H1 (cell line): Measurements from ENCODE around the gene SNX25. TPM values are rescaled to one million over a fixed set of nuclear protein-coding genes. Genes with fewer than 3 reads are reported as not detected.

Experiments used
- CTCF ChIA-PET: fragments of 300-600 bp; sonication (Branson Sonifier 250); formaldehyde crosslinking; loops from one replicate; lab custom pipeline; 2021; ENCODE audit not compliant: partially characterized antibody; lab: Charles Lee
- POLR2A ChIA-PET: fragments of 300-600 bp; sonication (Branson Sonifier 250); formaldehyde crosslinking; loops from one replicate; lab custom pipeline; 2021; ENCODE audit warnings: inconsistent platforms; ENCODE audit not compliant: partially characterized antibody; lab: Charles Lee
- DNase-seq, 2 experiments: peaks; one replicate each; pipeline versions ENCODE4 v3.0.0 to v3.0.0-alpha.2; 2010 to 2022; ENCODE audit warnings: low spot score in 2 of 2, low read depth in 1 of 2, mixed read lengths in 1 of 2
- FAIRE-seq: peaks from 2 replicates; lab custom pipeline; 2011; peaks lifted over from hg19 to GRCh38; lab: Jason Lieb, UNC
- H2AFZ ChIP-seq: 2 replicates; pipeline ENCODE4 v1.8.1; 2012; ENCODE audit warnings: low read length, inconsistent platforms
- H2AK5ac ChIP-seq: 2 replicates; pipeline ENCODE4 v1.6.1; 2013; ENCODE audit warnings: low read depth, low read length
- H2BK120ac ChIP-seq: replicated peaks from 2 replicates; pipeline ENCODE3; 2013; ENCODE audit warnings: low read depth, low read length, inconsistent platforms
- H2BK12ac ChIP-seq: 2 replicates; pipeline ENCODE4 v1.6.1; 2013; ENCODE audit warnings: low read depth, low read length
- H2BK15ac ChIP-seq: 2 replicates; pipeline ENCODE4 v1.6.1; 2013; ENCODE audit warnings: low read length
- H2BK20ac ChIP-seq: 2 replicates; pipeline ENCODE4 v1.6.1; 2013; ENCODE audit warnings: low read length
- H2BK5ac ChIP-seq: 2 replicates; pipeline ENCODE4 v1.6.1; 2013; ENCODE audit warnings: low read depth, low read length
- H3K14ac ChIP-seq: 2 replicates; pipeline ENCODE4 v1.6.1; 2013; ENCODE audit warnings: inconsistent platforms; ENCODE audit not compliant: insufficient read length
- H3K18ac ChIP-seq: 2 replicates; pipeline ENCODE4 v1.6.1; 2013; ENCODE audit warnings: low read length; ENCODE audit errors: extremely low read depth
- H3K23ac ChIP-seq: 2 replicates; pipeline ENCODE4 v1.6.1; 2013; ENCODE audit warnings: inconsistent platforms; ENCODE audit not compliant: insufficient read length
- H3K23me2 ChIP-seq: 2 replicates; pipeline ENCODE4 v1.6.1; 2013; ENCODE audit warnings: low read depth, low read length
- H3K27ac ChIP-seq: 2 replicates; pipeline ENCODE4 v1.6.1; 2011; ENCODE audit warnings: low read depth, low read length, inconsistent platforms
- H3K27me3 ChIP-seq, 4 experiments: replicated peaks in 1 of 4; 1 replicate in 1 of 4; 2 replicates in 3 of 4; pipeline versions ENCODE4 v1.6.1 to v1.8.1; 2011 to 2013; ENCODE audit warnings: low read length in 3 of 4, mild to moderate bottlenecking in 3 of 4, inconsistent platforms in 2 of 4, mixed read lengths in 2 of 4, moderate library complexity in 1 of 4; ENCODE audit not compliant: control insufficient read depth in 3 of 4, insufficient read depth in 3 of 4; ENCODE audit errors: extremely low read depth in 1 of 4
- H3K36me3 ChIP-seq, 4 experiments: 2 replicates each; pipeline versions ENCODE4 v1.6.1 to v1.8.1; 2011 to 2013; ENCODE audit warnings: mild to moderate bottlenecking in 4 of 4, low read length in 3 of 4, moderate library complexity in 2 of 4, control low read depth in 1 of 4, inconsistent platforms in 1 of 4; ENCODE audit not compliant: insufficient read depth in 4 of 4, control insufficient read depth in 2 of 4
- H3K4ac ChIP-seq: replicated peaks from 2 replicates; pipeline ENCODE3; 2013; ENCODE audit warnings: low read length, low read depth, mixed read lengths, inconsistent platforms; ENCODE audit not compliant: insufficient read length
- H3K4me1 ChIP-seq, 4 experiments: replicated peaks in 1 of 4; 1 replicate in 1 of 4; 2 replicates in 3 of 4; pipeline versions ENCODE4 v1.6.1 to v1.8.1; 2011 to 2013; ENCODE audit warnings: low read length in 3 of 4, inconsistent platforms in 2 of 4, mixed read lengths in 1 of 4; ENCODE audit not compliant: insufficient read depth in 4 of 4, control insufficient read depth in 3 of 4
- H3K4me2 ChIP-seq, 2 experiments: 2 replicates each; pipeline versions ENCODE4 v1.6.1 to v1.8.1; 2011 to 2013; ENCODE audit warnings: low read depth in 2 of 2, low read length in 2 of 2, control low read depth in 1 of 2, inconsistent platforms in 1 of 2, mild to moderate bottlenecking in 1 of 2; ENCODE audit not compliant: insufficient read depth in 1 of 2
- H3K4me3 ChIP-seq, 4 experiments: fragments of 200-600, 300-600 bp in 1 of 4; sonication (generic), shearing (Covaris generic), sonication (Bioruptor Twin) in 1 of 4; 2 replicates each; pipeline versions ENCODE4 v1.5.1 to v1.8.1; 2011 to 2016; ENCODE audit warnings: low read length in 4 of 4, low read depth in 3 of 4, control low read depth in 2 of 4, inconsistent platforms in 2 of 4, mild to moderate bottlenecking in 2 of 4, mixed read lengths in 1 of 4, moderate library complexity in 1 of 4; ENCODE audit not compliant: insufficient read depth in 2 of 4; ENCODE audit errors: extremely low read depth in 1 of 4
- H3K56ac ChIP-seq: replicated peaks from 2 replicates; pipeline ENCODE3; 2013; ENCODE audit warnings: low read depth, mild to moderate bottlenecking, mixed read lengths, low read length, inconsistent platforms; ENCODE audit not compliant: insufficient read length
- H3K79me1 ChIP-seq: 2 replicates; pipeline ENCODE4 v1.6.1; 2013; ENCODE audit warnings: low read depth, low read length, control low read depth
- H3K79me2 ChIP-seq, 2 experiments: 2 replicates each; pipeline versions ENCODE4 v1.6.1 to v1.8.1; 2012 to 2013; ENCODE audit warnings: low read length in 2 of 2, mild to moderate bottlenecking in 2 of 2, inconsistent platforms in 1 of 2; ENCODE audit not compliant: insufficient read depth in 2 of 2, control insufficient read depth in 1 of 2
- H3K9ac ChIP-seq, 4 experiments: replicated peaks in 1 of 4; 1 replicate in 1 of 4; 2 replicates in 3 of 4; pipeline versions ENCODE4 v1.6.1 to v1.8.1; 2011 to 2013; ENCODE audit warnings: low read depth in 3 of 4, low read length in 3 of 4, control low read depth in 2 of 4, mild to moderate bottlenecking in 2 of 4, moderate library complexity in 2 of 4, inconsistent platforms in 1 of 4; ENCODE audit errors: extremely low read depth in 1 of 4
- H3K9me3 ChIP-seq, 2 experiments: 2 replicates each; pipeline versions ENCODE4 v1.6.1 to v1.8.1; 2012 to 2013; ENCODE audit warnings: mild to moderate bottlenecking in 2 of 2, moderate library complexity in 2 of 2, control low read depth in 1 of 2, inconsistent platforms in 1 of 2, low read depth in 1 of 2, low read length in 1 of 2, mixed read lengths in 1 of 2; ENCODE audit not compliant: insufficient read depth in 2 of 2
- H4K20me1 ChIP-seq, 2 experiments: replicated peaks in 1 of 2; 2 replicates each; pipeline versions ENCODE3 to v1.8.1; 2011 to 2013; ENCODE audit warnings: inconsistent platforms in 2 of 2, low read length in 2 of 2, mild to moderate bottlenecking in 1 of 2; ENCODE audit not compliant: insufficient read depth in 2 of 2, control insufficient read depth in 1 of 2
- H4K5ac ChIP-seq: 2 replicates; pipeline ENCODE4 v1.6.1; 2013; ENCODE audit warnings: low read length, low read depth, mixed read lengths, inconsistent platforms; ENCODE audit not compliant: insufficient read length
- H4K8ac ChIP-seq: 2 replicates; pipeline ENCODE4 v1.8.0; 2013; ENCODE audit warnings: mild to moderate bottlenecking, moderate library complexity, low read length, inconsistent platforms; ENCODE audit not compliant: insufficient read depth; ENCODE audit errors: extremely low read depth
- H4K91ac ChIP-seq: replicated peaks from 2 replicates; pipeline ENCODE3; 2013; ENCODE audit warnings: low read length, mixed read lengths, inconsistent platforms; ENCODE audit not compliant: insufficient read length
- ASH2L ChIP-seq: fragments of 200-600, 300-600 bp; sonication (generic); IDR thresholded peaks from one replicate; pipeline ENCODE4 v1.7.1; 2017; ENCODE audit warnings: low read length
- HDAC2 ChIP-seq, 2 experiments: fragments of 300-600 bp in 1 of 2; sonication (generic) in 1 of 2; IDR thresholded peaks; 2 replicates each; pipeline ENCODE4 v1.6.1; 2011 to 2012; ENCODE audit warnings: low read depth in 2 of 2, low read length in 2 of 2, mild to moderate bottlenecking in 2 of 2, moderate library complexity in 2 of 2, borderline replicate concordance in 1 of 2, inconsistent platforms in 1 of 2
- KDM5A ChIP-seq: fragments of 200-600 bp; IDR thresholded peaks from 2 replicates; pipeline ENCODE4 v1.7.1; 2012; ENCODE audit warnings: mild to moderate bottlenecking, low read length, inconsistent platforms, mixed read lengths
- MAFK ChIP-seq: IDR thresholded peaks from 2 replicates; pipeline ENCODE4 v1.6.1; 2012; ENCODE audit warnings: low read depth, mild to moderate bottlenecking, improper control_type of control experiment, low read length
- RNF2 ChIP-seq: fragments of 200-900, 300-1000 bp; sonication (generic); IDR thresholded peaks from 2 replicates; pipeline ENCODE4 v1.7.1; 2016; ENCODE audit warnings: borderline replicate concordance, low read depth, mild to moderate bottlenecking, antibody characterized with exemption, low read length; ENCODE audit not compliant: poor library complexity, severe bottlenecking; ENCODE audit errors: missing control alignments
- SIRT6 ChIP-seq: IDR thresholded peaks from one replicate; pipeline ENCODE4 v1.7.1; 2012; ENCODE audit warnings: low read length, inconsistent platforms
- TBP ChIP-seq: IDR thresholded peaks from 2 replicates; pipeline ENCODE4 v1.6.1; 2011; ENCODE audit warnings: low read depth, low read length, improper control_type of control experiment
- WGBS, 2 experiments: shearing (Covaris generic) in 1 of 2; methylation state at CpG; one replicate each; pipeline versions ENCODE4 v1.1.6 to v1.1.7; 2013 to 2015; ENCODE audit warnings: low lambda C conversion rate in 2 of 2, mixed read lengths in 2 of 2, inconsistent platforms in 1 of 2, low coverage in 1 of 2, missing lambda C conversion rate in 1 of 2; ENCODE audit not compliant: insufficient replicate concordance in 2 of 2, insufficient coverage in 1 of 2, insufficient read length in 1 of 2; ENCODE audit errors: extremely low coverage in 1 of 2, missing lambda C conversion rate in 1 of 2; 5-methylcytosine and 5-hydroxymethylcytosine counted together
- polyA plus RNA-seq, 7 experiments: library from polyadenylated mRNA; depleted of rRNA in 3 of 7; stranded (reverse) in 5 of 7; unstranded in 2 of 7; fragments of >200 nt in 5 of 7; fragments of 200-250 nt in 2 of 7; gene quantifications; 1 replicate in 5 of 7; 2 replicates in 1 of 7; 4 replicates in 1 of 7; pipeline versions ENCODE4 v1.2.1 to v1.2.3, GENCODE V29; 2011 to 2013; ENCODE audit warnings: missing spikeins in 2 of 7, mixed read lengths in 2 of 7
- total RNA-seq: library from RNA; stranded (reverse); fragmentation: NEBNext Ultra II Directional; extraction: Animal tissue kit (Norgen Biotek cat#: 25700); gene quantifications from 2 replicates; pipeline ENCODE4 v1.2.1, GENCODE V29; 2021

The SNX25 gene
- total and polyA plus RNA-seq, 2 of the 8 experiments (the other 6 are each of a cell fraction or from before 2014, with no cell fraction given) = 5.4 to 19.9 TPM

DNA sequence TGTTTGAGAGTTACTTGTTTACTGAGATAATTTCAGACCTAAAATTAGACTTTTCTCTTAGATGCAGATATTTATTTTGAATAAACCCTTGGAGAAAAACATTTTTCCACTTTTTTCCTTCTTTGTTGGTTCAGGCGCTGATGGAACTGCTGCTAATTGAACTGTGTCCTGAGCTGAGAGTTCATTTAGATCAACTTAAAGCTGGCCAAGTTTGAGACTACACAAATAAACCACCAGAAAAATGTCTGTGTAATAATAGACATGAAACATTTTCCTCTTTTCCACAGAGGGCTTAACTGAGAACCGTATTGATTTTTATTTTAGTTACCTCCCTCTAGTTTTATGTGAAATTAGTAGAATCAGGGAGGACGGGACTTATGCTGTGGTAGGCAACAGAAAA, 153.9 kb downstream of the SNX25 start:
- H3K9me3 ChIP-seq = no peaks in the 10 kb centered on the region
- H3K27me3 ChIP-seq = no peaks in the 10 kb centered on the region
- no peak overlapping the region for H2AFZ ChIP-seq
- no peak overlapping the region for H4K91ac ChIP-seq
- H3K4me2 ChIP-seq = no peak overlapping the region
- H3K79me1 ChIP-seq = no peaks in the 10 kb centered on the region
- no peak overlapping the region for H3K4ac ChIP-seq
- H3K79me2 ChIP-seq = no peaks in the 10 kb centered on the region
- WGBS, 2 experiments = 89% methylated on average over 3 of the region's 3 CpGs; no CpG with 5 or more reads in 1 of the 2 experiments
- no peak overlapping the region for H3K4me3 ChIP-seq
- no peak overlapping the region for H3K56ac ChIP-seq
- no peak overlapping the region for H4K5ac ChIP-seq
- H4K8ac ChIP-seq = no peak overlapping the region
- H3K27ac ChIP-seq = no peak overlapping the region
- no peak overlapping the region for H2BK20ac ChIP-seq
- no peak overlapping the region for H3K18ac ChIP-seq
- H3K14ac ChIP-seq = no peak overlapping the region
- H3K36me3 ChIP-seq = peaks cover 0 to 8% (median 1%) of the 10 kb centered on the region in 4 experiments; a peak in 2 of 8 replicates
- DNase-seq = no peak
- H3K23ac ChIP-seq = no peak overlapping the region
- no peak overlapping the region for H2BK15ac ChIP-seq
- no peak for FAIRE-seq
- no peak overlapping the region for H2AK5ac ChIP-seq
- ChIA-PET POLR2A (no interaction called here), CTCF (interaction anchor here (1.0 kb wide), 1 partner anchor 238 kb away, joined by 3 read pairs; no protein-coding TSS in a partner anchor)
- H3K23me2 ChIP-seq = no peaks in the 10 kb centered on the region
- H2BK12ac ChIP-seq = no peak overlapping the region
- no peak overlapping the region for H3K9ac ChIP-seq
- no peak overlapping the region for H2BK5ac ChIP-seq
- H3K4me1 ChIP-seq = peaks cover 0 to 3% (median 0%) of the 10 kb centered on the region in 4 experiments; a peak in 2 of 7 replicates
- H2BK120ac ChIP-seq = no peak overlapping the region
- no peaks in the 10 kb centered on the region for H4K20me1 ChIP-seq
- TF ChIP-seq RNF2 = no peak
- no peak for TF ChIP-seq HDAC2 (IDR thresholded peaks at IDR 0.05; ENCODE audit: borderline replicate concordance in 1 of 2, low read depth in 2 of 2, low read length in 2 of 2)
- TF ChIP-seq SIRT6 = no peak
- no peak for TF ChIP-seq TBP
- TF ChIP-seq ASH2L = no peak
- TF ChIP-seq KDM5A = no peak
- TF ChIP-seq MAFK = no peak
